ENCODE data around the gene PRDM16. TPM values are rescaled to one million over a fixed set of nuclear protein-coding genes. Genes with fewer than 3 reads are reported as not detected.

PRDM16 gene
- total RNA-seq, 1 experiment from 2014 or later = 1.6 TPM

- Mint-ChIP-seq H3K9me3 (no peaks in the 10 kb centered on the region), H3K4me1 (peaks cover 4% of the 10 kb centered on the region), H3K27ac (no peak overlapping the region), H3K36me3 (no peaks in the 10 kb centered on the region), H3K4me3 (no peak overlapping the region), H3K27me3 (ENCODE audit: low read depth) (no peaks in the 10 kb centered on the region)
- TF ChIP-seq ZNF121 (CRISPR knock-in tag; IDR thresholded peaks at IDR 0.05) (no peak), NR1H2 (CRISPR knock-in tag; IDR thresholded peaks at IDR 0.05) (no peak)
- TF ChIP-seq, protein P1, sequence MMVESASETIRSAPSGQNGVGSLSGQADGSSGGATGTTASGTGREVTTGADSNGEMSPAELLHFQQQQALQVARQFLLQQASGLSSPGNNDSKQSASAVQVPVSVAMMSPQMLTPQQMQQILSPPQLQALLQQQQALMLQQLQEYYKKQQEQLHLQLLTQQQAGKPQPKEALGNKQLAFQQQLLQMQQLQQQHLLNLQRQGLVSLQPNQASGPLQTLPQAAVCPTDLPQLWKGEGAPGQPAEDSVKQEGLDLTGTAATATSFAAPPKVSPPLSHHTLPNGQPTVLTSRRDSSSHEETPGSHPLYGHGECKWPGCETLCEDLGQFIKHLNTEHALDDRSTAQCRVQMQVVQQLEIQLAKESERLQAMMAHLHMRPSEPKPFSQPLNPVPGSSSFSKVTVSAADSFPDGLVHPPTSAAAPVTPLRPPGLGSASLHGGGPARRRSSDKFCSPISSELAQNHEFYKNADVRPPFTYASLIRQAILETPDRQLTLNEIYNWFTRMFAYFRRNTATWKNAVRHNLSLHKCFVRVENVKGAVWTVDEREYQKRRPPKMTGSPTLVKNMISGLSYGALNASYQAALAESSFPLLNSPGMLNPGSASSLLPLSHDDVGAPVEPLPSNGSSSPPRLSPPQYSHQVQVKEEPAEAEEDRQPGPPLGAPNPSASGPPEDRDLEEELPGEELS (CRISPR knock-in tag; IDR thresholded peaks at IDR 0.05) = no peak
- ChIA-PET CTCF (interaction anchor here (1.1 to 1.6 kb wide), 2 partner anchors 14 to 83 kb away, joined by 4 to 5 read pairs; no protein-coding TSS in a partner anchor), POLR2A (no interaction called here)
- ATAC-seq (no peak), DNase-seq (ENCODE audit: low spot score) (no peak)
Measured at GRCh38 chr1:3334366-3334765, 265.4 kb downstream of the PRDM16 start.

DNA sequence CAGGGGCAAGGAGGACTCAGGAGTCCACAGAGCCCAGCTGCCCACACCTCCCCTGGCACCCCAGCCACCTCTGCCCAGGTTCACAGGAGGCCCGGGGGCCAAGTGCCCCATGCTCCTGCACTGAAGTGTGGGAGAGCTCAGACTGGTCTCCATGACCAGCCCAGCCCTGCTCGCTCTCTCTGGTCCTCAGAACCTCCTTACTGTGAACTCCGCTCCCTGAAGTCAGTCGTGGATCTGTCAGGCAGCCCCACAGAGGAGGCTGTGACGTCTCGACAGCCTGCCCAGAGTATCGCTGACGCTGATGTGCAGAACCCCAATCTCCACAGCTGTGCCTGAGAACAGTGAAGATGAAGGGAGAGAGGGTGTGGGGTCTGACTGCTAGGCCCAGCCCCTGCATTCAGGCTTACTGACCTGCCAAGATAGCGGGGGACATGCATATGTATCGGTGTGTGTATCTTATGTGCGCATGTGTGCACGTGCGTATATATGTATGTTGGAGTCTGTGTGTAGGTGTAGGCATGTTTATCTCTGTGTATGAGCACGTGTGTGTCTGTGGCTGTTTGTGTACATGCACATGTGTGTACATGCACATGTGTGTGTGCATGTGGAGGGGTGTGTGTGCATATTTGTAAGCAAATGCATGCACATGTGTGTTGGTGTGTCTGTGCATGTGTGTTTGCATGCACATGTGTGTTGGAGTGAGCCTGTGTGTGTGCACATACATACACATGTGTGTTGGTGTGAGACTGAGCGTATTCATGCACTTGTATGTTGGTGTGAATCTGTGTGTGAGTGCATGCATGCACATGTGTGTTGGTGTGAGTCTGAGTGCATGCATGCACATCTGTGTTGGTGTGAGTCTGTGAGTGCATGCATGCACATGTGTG lies 267.0 kb downstream of the PRDM16 start:
- ATAC-seq = no peak
- ChIA-PET POLR2A (no interaction called here), CTCF (no interaction called here)
- H3K27ac Mint-ChIP-seq = no peak overlapping the region
- H3K27me3 Mint-ChIP-seq (ENCODE audit: low read depth) = no peaks in the 10 kb centered on the region
- H3K9me3 Mint-ChIP-seq = no peaks in the 10 kb centered on the region
- H3K36me3 Mint-ChIP-seq = no peaks in the 10 kb centered on the region
- TF ChIP-seq ESRRA (CRISPR knock-in tag; IDR thresholded peaks at IDR 0.05; ENCODE audit: borderline replicate concordance) = no peak
- no peak for TF ChIP-seq MYBL2 (CRISPR knock-in tag; IDR thresholded peaks at IDR 0.05)
- TF ChIP-seq CDX4 (CRISPR knock-in tag; IDR thresholded peaks at IDR 0.05; ENCODE audit: borderline replicate concordance) = no peak
- TF ChIP-seq, protein P2, sequence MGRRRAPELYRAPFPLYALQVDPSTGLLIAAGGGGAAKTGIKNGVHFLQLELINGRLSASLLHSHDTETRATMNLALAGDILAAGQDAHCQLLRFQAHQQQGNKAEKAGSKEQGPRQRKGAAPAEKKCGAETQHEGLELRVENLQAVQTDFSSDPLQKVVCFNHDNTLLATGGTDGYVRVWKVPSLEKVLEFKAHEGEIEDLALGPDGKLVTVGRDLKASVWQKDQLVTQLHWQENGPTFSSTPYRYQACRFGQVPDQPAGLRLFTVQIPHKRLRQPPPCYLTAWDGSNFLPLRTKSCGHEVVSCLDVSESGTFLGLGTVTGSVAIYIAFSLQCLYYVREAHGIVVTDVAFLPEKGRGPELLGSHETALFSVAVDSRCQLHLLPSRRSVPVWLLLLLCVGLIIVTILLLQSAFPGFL (CRISPR knock-in tag; IDR thresholded peaks at IDR 0.05; ENCODE audit: borderline replicate concordance) = no peak
- no peak for TF ChIP-seq ZNF138 (CRISPR knock-in tag; conservative IDR thresholded peaks at IDR 0.05)
- no peak for TF ChIP-seq FOXP1 (CRISPR knock-in tag; IDR thresholded peaks at IDR 0.05; ENCODE audit: borderline replicate concordance)
- TF ChIP-seq, protein P3, sequence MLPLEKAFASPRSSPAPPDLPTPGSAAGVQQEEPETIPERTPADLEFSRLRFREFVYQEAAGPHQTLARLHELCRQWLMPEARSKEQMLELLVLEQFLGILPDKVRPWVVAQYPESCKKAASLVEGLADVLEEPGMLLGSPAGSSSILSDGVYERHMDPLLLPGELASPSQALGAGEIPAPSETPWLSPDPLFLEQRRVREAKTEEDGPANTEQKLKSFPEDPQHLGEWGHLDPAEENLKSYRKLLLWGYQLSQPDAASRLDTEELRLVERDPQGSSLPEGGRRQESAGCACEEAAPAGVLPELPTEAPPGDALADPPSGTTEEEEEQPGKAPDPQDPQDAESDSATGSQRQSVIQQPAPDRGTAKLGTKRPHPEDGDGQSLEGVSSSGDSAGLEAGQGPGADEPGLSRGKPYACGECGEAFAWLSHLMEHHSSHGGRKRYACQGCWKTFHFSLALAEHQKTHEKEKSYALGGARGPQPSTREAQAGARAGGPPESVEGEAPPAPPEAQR (CRISPR knock-in tag; IDR thresholded peaks at IDR 0.05) = no peak
- TF ChIP-seq NFE2L1 (CRISPR knock-in tag; IDR thresholded peaks at IDR 0.05) = no peak
- TF ChIP-seq, protein P4, sequence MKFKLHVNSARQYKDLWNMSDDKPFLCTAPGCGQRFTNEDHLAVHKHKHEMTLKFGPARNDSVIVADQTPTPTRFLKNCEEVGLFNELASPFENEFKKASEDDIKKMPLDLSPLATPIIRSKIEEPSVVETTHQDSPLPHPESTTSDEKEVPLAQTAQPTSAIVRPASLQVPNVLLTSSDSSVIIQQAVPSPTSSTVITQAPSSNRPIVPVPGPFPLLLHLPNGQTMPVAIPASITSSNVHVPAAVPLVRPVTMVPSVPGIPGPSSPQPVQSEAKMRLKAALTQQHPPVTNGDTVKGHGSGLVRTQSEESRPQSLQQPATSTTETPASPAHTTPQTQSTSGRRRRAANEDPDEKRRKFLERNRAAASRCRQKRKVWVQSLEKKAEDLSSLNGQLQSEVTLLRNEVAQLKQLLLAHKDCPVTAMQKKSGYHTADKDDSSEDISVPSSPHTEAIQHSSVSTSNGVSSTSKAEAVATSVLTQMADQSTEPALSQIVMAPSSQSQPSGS (CRISPR knock-in tag; IDR thresholded peaks at IDR 0.05; ENCODE audit: borderline replicate concordance, low read depth) = no peak
- TF ChIP-seq CTCF (IDR thresholded peaks at IDR 0.05) = no peak
- no peak for TF ChIP-seq IRF2 (CRISPR knock-in tag; IDR thresholded peaks at IDR 0.05; ENCODE audit: borderline replicate concordance, low read depth)
- TF ChIP-seq MXD4 (CRISPR knock-in tag; IDR thresholded peaks at IDR 0.05; ENCODE audit: borderline replicate concordance) = no peak
- no peak for TF ChIP-seq SP1 (CRISPR knock-in tag; conservative IDR thresholded peaks at IDR 0.05)
- no peak for TF ChIP-seq ETV6 (CRISPR knock-in tag; IDR thresholded peaks at IDR 0.05)
- TF ChIP-seq, protein P5, sequence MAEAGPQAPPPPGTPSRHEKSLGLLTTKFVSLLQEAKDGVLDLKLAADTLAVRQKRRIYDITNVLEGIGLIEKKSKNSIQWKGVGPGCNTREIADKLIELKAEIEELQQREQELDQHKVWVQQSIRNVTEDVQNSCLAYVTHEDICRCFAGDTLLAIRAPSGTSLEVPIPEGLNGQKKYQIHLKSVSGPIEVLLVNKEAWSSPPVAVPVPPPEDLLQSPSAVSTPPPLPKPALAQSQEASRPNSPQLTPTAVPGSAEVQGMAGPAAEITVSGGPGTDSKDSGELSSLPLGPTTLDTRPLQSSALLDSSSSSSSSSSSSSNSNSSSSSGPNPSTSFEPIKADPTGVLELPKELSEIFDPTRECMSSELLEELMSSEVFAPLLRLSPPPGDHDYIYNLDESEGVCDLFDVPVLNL (CRISPR knock-in tag; IDR thresholded peaks at IDR 0.05; ENCODE audit: borderline replicate concordance, low read depth) = no peak
- no peak for DNase-seq (ENCODE audit: low spot score)
- H3K4me1 Mint-ChIP-seq = peaks cover 4% of the 10 kb centered on the region
- H3K4me3 Mint-ChIP-seq = no peak overlapping the region
